Measurements from ENCODE around the gene KLHL34.
A peak's percentile ranks its signal among the peaks of the same experiment; 100 is the strongest.

The KLHL34 gene

GRCh38 chrX:21658152-21658737, at the start of gene KLHL34:
Gene KLHL34 (minus strand): TSS chrX:21658330. CDS start chrX:21657788, 542 bp downstream.
- no peak for DNase-seq

- no peak for DNase-seq
These were observed 47.1 kb upstream of the KLHL34 start for GRCh38 chrX:21705225-21705624.

GRCh38 chrX:21702725-21703124, 44.6 kb upstream of the KLHL34 start:
- no peak for DNase-seq

GRCh38 chrX:21700967-21701366, 42.8 kb upstream of the KLHL34 start:
- DNase-seq: peak; percentile 51

GRCh38 chrX:21700275-21700674, 42.1 kb upstream of the KLHL34 start:
- DNase-seq: no peak

GRCh38 chrX:21699136-21699535, 41.0 kb upstream of the KLHL34 start:
- no peak for DNase-seq

- no peak for DNase-seq
These were observed 40.1 kb upstream of the KLHL34 start for GRCh38 chrX:21698272-21698671.

- DNase-seq: no peak
These were observed 33.4 kb upstream of the KLHL34 start for GRCh38 chrX:21691512-21692018.

GRCh38 chrX:21683941-21684340, 25.8 kb upstream of the KLHL34 start:
- no peak for DNase-seq

- no peak for DNase-seq
These were observed 20.0 kb upstream of the KLHL34 start for GRCh38 chrX:21678048-21678612.

- no peak for DNase-seq
These were observed 17.8 kb upstream of the KLHL34 start for GRCh38 chrX:21675931-21676330.

GRCh38 chrX:21674430-21675186, 16.5 kb upstream of the KLHL34 start:
- DNase-seq: no peak

GRCh38 chrX:21666679-21667078, 8.5 kb upstream of the KLHL34 start:
- DNase-seq: no peak

GRCh38 chrX:21666252-21666651, 8.1 kb upstream of the KLHL34 start:
- DNase-seq: no peak

- no peak for DNase-seq
These were observed 4.6 kb upstream of the KLHL34 start for GRCh38 chrX:21662761-21663160.

GRCh38 chrX:21661316-21661715, 3.2 kb upstream of the KLHL34 start:
- DNase-seq: no peak

- DNase-seq: no peak
These were observed 2.0 kb upstream of the KLHL34 start for GRCh38 chrX:21660156-21660555.

GRCh38 chrX:21659320-21659719, 1.2 kb upstream of the KLHL34 start:
- no peak for DNase-seq

- no peak for DNase-seq
These were observed 616 bp upstream of the KLHL34 start for GRCh38 chrX:21658746-21659145.

GRCh38 chrX:21657318-21658151, 595 bp downstream of the KLHL34 start:
- no peak for DNase-seq

- DNase-seq: no peak
These were observed 1.4 kb downstream of the KLHL34 start for GRCh38 chrX:21656587-21657317.

- no peak for DNase-seq
These were observed 2.1 kb downstream of the KLHL34 start for GRCh38 chrX:21655901-21656586.
